Activated naive CD4-positive, alpha-beta T cell treated with Interleukin-2 at 50 U/mL for 16 hours (primary cell): ENCODE measurements around the gene STAC2.
"Not testable (repeated sequence)": the region's sequence is repeated elsewhere in the genome, so short reads cannot be mapped to it uniquely, and the experiment has no call there.

Source experiments
- DNase-seq: peaks from one replicate; pipeline ENCODE4 v3.0.0-alpha.2; 2020

STAC2 gene

GRCh38 chr17:39225308-39225958, at the start of gene STAC2:
TSS of gene STAC2 (minus strand) at chr17:39225945. CDS start at chr17:39225502, 443 bp downstream.
- DNase-seq, result no peak

DNA sequence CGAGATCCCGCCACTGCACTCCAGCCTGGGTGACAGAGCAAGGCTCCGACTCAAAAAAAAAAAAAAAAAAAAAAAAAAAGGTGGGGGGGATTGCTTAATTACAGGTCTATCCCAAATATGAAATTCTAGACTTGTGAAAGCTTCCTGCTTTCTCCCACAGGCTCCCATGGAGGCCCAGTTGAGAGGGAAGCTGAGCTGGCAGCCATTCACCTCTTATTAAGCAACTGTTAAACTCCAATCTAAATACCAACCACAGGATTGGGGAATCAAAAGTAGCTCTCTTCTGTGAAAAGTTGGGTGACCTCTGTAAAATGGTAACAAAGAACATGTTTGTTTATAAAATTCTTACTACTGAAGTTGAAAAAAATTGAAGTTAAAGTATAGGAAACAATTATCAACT, 45.8 kb upstream of the STAC2 start:
- no peak for DNase-seq

DNA sequence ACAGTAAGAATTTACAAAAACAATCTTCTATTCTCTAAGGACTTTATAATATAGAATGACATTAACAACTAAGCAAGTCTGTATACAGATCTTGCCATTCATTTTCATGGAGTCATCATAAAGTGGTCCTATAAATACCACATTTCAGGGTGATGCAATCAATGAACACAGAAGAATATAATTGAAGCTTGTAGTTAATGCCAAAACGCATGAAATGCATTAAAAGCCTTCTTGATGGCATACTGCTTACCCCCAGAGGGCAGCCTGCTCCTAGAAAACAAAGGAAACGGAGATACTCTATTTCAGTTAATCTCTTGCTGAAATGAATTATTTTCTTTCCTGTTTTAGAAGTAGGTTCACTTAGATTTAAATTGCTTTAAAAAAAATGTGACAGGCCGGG, 45.2 kb upstream of the STAC2 start:
- DNase-seq, result no peak

DNA sequence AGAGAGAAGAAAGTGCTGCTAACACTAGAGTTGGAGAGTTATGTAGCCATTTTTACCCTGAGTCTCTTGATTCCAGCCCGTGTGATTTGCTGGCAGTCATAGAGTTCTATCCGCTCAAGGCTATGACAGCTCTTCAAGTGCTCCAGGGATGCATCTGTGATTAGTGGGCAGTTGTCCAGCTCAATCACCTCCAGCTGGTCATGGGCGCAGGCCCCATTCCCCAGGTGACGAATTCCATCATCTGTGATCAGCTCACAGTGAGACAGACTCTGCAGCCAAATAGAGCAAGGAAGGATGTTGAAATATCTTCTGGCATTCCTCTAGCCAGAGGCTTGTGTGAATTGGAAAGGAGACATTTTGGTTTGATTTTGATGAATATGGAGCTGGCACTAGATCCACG, 38.4 kb upstream of the STAC2 start:
- no peak for DNase-seq

- peak; percentile 36 for DNase-seq
Measured at GRCh38 chr17:39261286-39261685, 35.5 kb upstream of the STAC2 start.

DNA sequence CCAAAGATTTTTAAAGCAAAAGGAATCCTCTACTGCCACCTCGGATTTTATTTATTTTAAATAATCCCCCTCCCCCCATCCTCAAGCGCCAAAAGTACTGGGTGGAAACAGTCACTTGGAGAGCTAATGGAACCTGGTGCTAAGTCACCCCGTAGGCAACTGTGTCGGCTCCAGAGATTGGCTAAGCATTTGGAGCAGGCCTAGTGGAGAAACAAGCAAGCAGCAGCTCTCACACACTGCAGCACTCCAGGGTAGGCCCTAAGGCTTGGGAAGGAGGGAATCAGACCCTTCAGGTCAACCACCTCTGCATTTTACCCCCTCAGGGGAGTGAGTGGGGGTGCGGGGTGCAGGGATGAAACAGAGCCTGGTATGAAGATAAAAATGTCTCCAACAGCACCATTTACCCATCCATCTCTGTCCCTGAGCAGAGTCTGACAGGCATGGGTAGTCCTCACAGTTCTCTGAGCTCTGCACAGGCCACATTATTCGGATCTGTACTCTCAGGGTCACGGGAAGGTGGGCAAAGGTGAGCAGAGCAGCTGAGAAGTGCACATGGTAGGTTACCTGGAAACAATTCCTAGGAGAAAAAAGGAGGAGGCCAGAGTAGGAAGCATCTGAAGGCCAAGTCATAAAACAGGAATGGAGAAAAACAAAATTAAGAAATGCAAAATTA, 27.2 kb upstream of the STAC2 start:
- no peak for DNase-seq

DNA sequence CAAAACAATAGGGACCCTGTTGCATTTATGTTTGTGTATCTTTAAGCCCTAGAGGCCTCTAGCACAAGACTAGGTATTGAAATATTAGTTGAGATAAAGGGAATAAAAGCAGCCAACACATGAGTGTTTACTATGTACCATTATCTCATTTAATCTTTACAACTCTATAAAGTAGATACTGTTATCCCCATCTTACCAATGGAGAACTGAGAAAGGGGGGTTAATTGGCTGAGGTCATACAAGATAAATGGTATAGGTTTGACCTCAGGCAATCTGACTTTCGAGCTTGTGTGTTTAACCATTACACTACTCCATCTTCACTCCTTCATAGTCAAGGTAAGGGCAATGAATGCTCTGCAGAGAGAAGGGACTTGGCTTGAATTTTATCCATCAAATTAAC, 26.3 kb upstream of the STAC2 start:
- DNase-seq, result no peak

DNA sequence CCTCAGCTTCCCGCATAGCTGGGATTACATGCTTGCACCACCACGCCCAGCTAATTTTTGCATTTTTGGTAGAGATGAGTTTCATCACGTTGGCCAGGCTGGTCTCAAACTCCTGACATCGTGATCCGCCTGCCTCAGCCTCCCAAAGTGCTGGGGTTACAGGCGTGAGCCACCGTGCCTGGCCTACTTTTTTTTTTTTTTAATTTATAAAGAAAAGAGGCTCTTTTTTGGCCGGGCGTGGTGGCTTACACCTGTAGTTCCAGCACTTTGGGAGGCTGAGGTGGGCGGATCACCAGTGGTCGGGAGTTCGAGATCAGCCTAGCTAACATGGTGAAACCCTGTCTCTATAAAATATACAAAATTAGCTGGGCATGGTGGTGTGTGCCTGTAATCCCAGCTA, 24.3 kb upstream of the STAC2 start:
- not testable (repeated sequence) for DNase-seq

GRCh38 chr17:39246274-39246673, 20.5 kb upstream of the STAC2 start:
- DNase-seq, result no peak

DNA sequence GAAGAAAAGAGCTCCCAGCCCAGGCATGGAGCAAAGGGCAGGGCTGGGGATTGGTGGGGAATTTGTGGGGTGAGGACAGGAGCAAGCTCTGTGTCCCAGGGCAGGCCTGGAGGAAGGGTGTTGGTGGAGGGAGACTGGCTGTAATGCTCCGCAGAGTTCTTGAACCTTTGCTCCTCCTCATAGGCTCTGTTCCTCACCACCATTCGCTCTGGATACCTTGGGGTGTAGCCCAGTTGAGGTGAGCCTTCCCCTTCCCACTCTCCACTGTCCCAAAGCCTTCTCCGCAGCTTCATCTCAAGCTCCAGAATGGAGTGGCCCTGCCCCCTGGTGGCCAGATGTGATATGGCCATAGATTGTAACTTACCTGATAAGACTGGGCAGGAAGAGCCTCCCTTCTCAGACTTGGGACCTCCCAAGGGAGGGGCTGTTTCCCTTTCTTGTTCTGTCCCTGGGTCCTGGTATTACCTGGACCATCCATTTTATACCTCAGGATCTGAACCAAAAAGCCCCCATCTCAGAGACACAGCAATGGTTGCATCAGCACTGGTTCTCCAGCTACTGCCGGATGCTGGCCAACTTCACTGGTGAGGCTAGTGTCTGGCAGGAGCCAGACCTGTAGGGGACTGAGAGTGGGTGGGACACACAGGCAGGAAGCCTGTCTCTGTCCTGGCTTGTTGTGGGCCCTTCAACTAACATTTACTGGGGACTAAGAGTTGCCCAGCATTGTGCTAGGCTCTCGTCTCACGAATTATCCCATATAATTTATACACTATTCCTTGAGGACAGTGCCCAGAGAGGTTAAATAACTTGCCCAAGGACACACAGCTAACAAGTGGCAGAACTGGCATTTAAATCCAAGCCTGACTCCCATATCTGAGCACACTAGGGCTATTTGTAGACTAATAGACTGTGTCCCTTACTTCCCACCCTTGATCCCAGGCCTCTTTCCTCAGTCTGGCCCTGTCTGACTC, 19.1 kb upstream of the STAC2 start:
- peak; percentile 87 for DNase-seq

GRCh38 chr17:39244016-39244599, 18.4 kb upstream of the STAC2 start:
- DNase-seq, result no peak

DNA sequence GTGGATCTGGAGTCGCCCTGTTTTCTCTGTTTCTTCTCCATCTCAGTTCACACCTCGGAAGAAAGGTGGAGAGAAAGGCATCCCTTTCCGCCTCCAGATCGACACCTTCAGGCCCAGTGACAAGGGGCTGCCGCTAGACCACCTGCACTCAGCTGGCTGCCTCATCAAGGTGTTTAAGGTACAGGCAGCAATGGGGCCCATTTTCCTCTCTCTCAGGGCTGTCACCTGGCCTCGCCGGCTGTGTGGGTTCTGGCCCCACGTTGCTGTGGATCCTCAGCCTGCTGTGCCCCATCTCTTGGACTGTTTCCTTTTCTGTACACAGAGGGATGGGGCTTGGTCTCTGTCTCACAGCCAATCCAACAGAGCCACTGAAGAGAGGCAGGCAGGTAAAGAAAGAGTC, 17.4 kb upstream of the STAC2 start:
- no peak for DNase-seq

- no peak for DNase-seq
Measured at GRCh38 chr17:39240631-39241030, 14.9 kb upstream of the STAC2 start.

- DNase-seq, result peak; percentile 72
Measured at GRCh38 chr17:39239640-39240314, 14.0 kb upstream of the STAC2 start.

DNA sequence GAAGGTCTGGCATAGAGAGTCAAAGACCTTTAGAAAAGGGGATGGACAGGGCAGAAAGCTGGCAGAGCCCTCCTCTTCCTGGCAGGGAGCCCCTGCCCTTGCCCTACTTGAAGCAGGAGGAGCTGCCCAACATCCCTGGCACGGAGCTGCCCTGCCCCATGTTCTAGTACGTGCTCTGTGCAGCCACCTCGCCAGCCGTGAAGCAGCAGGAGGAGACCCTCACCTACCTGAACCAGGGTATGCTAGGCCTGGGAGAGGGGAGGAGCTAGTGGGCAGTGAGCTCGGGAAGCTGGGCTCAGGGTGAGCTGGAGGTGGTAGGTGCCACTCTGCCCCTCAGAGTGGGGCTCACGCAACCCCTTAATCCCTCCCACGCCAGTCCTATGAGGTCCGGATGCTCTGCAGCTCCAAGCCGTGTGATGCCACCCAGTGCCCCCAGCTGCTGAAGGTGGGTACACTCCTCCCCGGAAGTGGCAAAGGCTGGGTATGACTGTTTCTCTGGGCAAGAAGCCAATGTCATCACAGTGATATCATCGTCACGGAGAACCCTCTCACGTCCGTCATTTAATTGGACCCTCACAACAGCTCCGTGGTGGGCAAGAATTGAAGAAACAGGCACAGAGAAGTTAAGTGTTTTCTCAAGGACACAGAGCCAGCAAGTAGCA, 12.7 kb upstream of the STAC2 start:
- peak; percentile 77 for DNase-seq

- DNase-seq, result no peak
Measured at GRCh38 chr17:39237586-39237985, 11.8 kb upstream of the STAC2 start.

GRCh38 chr17:39236981-39237441, 11.3 kb upstream of the STAC2 start:
- no peak for DNase-seq

DNA sequence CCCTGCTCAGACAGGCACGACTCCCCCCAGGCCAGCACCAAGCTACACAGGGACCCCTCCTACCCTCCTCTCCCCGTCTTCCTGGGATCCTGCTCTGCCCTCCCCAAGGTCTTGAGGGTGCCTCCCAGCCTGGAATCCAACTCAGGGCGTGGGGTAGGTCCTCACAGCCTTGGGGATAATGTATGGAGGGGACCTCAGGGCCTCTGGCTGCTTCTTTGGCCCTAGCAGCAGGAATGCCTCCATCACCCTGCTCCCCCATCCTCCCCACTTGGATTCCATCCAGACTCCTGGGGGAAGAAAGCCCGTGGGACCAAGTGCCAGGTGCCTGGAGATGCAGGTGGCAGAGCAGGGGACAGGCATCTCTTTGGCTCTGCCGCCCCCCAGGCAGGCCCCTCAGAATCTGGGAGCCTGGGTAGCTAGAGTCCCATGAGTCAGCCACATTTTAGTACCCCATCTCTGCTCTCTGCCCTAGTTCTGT, 10.7 kb upstream of the STAC2 start:
- no peak for DNase-seq

DNA sequence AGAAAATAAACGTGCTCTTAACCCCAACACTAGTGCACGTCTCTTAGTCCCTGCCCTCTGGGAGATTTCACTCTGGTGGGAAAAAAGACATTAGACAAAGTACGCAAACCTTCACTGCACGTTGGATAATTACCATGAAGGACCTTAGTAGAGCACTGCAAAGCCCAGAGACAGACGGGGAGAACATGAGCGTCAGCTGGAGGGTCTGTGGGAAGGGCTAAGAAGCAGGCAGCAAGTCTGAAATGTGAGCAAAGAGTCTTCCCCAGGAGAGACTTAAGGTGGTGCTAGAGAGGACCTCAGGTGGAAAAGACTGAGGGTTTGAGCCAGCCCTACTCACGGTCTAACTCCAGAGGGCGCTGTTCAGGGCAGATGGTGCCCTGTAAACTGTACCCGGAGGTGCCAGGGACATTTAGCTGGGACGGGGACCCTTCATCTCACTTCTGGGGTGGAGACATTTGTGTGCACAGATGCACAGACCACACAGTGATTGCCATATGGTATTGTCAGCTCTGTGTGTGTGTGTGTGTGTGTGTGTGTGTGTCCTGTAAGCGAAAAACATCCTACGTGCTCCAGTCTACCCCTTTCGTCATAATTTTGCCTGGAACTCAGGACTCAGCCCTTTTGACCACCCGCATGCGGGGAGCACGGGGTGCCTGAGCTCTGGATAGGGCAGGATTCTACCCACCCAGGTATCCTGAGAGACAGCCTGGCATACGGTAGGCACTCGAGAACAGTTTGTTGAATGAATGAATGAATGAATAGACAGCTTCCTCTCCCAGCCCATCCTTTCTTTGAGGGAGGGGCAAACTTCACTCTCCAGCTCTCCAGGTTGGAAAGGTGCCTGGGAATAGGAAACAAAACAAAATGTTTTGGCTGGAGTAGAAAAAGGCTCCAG, 10.1 kb upstream of the STAC2 start:
- DNase-seq, result peak; percentile 38
